Stimulated activated CD4-positive, alpha-beta T cell treated with anti-CD3 and anti-CD28 coated beads, Interleukin-15, amount 100 ng/mL, for 24 hours (primary cell): Measurements from ENCODE around the gene WASF2.
A peak's percentile ranks its signal among the peaks of the same experiment; 100 is the strongest.
"Not testable (repeated sequence)": the region's sequence is repeated elsewhere in the genome, so short reads cannot be mapped to it uniquely, and the experiment has no call there.

Experiments used
- DNase-seq: peaks from one replicate; pipeline ENCODE4 v3.0.0-alpha.2; 2020

WASF2 gene

DNA sequence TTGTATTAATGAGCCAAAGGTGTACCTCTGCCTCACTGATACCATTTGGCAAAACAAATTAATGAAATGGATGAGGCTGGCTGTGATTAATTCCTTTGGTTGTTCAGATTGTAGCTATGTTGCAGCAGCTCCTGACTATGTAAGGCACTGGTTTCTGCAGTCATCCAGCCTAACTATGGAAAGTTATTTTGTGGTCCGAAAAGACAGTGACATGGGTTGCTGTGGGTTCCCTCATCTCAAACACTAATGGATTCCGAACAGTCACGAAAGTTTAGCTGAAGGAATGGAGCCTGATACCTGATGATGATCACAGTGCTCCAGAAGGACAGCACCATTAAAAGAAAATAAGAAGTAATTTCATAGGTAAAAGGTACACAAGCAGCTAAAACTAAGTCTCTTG is 42.6 kb downstream of the WASF2 start:
- no peak for DNase-seq

DNA sequence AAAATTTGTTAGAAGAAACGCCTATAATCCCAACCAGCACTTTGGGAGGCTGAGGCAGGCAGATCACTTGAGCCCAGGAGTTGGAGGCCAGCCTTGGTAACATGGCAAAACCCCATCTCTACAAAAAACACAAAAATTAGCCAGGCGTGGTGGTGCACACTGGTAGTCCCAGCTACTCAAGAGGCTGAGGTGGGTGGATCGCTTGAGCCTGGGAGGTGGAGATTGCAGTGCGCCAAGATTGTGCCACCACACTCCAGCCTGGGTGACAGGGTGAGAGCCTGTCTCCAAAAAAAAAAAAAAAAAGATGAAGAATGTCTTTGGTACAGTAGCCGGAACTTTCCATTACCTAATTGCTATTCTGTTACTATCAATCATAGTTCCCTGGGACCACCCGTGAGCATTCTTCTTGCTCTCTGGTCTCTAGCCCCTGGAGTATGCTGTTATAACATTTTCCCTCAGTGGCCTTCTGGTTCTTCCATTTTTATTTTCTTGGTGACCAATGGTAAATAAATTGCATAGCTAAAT is 43.4 kb downstream of the WASF2 start:
- no peak for DNase-seq

DNA sequence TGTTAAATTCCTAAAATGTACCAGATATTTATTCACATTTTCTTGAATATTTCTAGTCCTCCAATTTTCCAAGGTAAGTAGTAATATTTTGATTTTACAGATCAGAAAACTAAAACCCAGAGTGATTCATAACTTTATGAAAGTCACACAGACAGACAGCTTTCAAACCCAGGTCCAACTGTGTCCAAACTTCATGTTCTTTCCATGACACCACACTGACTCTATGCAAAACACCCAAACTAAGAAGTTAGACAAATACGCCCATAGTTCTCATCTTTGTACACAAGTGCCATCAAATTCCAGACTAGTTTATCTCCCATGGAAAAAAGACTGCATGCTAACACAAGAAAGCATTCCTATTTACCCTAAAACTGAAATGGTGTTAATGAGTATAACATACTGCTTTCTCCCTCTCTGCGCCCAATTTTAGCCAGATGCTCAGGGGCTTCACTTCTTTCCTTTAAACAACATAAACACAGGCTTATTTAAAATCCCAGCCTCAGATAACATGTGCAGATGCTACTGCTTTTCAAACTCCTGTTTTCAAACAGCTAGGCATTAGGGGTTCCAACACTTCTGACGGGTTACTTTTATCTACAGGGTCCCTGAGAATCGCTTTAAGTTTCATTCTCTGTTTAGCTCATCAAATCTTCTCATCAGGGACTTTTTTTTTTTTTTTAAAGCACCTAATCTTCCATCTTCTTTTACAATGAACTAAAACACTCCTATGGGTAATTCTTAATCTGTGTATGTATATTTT is 44.6 kb downstream of the WASF2 start:
- DNase-seq, result peak; percentile 31

DNA sequence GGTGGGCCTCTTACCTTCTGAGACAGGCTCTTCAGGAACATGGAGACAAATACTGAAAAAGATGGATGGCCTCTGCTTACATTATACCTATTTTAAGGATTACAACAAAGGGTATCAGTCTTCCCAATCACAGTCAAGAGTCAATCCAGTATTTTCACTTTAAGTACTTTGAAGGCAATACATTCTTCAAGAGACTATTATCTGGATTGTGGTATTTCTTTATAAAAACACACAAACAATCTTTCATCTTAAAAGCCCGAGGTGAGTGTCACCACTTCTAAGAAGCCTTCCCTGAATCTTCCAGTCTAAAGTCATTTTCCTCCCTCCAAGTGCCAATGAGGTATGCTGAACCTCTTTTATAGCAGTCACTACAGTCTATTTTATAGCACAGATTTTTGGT is 45.3 kb downstream of the WASF2 start:
- no peak for DNase-seq

- no peak for DNase-seq
Measured at GRCh38 chr1:27439150-27439549, 50.8 kb downstream of the WASF2 start.

GRCh38 chr1:27438621-27439061 is 51.3 kb downstream of the WASF2 start:
- DNase-seq, result no peak

DNA sequence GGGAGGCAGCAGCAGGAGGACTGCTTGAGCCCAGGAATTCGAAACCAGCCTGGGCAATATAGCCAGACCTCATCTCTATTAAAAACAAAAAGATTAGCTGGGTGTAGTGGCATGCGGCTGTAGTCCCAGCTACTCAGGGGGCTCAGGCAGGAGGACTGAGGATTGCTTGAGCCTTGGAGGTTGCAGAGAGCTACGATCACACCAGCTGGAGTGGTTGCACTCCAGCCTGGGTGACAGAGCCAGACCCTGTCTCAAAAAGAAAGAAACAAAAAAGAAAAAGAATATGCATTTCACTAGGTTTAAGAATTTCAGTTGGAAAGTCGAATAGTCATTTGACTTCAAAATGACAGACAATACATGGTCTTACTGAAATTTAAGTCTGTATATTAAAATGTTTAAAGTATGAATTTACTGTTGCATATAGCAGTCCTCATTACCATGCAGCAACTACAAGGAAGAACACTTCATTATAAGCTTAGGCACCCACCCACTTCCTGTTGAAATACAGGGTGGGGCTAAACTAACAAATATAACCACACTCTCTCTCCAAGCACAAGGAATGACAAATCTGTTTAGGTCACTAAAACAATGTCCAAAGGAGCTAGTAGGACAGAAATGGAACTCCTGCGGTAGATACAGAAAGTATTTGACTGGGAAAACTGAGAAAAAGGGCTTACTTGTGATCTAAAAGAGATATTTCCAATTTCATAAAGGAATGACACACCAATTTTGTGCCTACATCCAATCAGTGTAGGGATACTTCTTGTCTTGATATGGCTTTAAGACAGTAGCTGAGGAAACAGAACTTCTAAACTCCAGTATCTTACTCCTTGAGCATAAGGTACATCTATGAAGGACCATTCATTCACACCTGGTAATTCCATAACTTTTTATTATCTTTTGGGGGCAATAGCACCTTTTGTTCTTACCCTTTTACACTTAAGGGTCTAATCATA is 53.5 kb downstream of the WASF2 start:
- no peak for DNase-seq

DNA sequence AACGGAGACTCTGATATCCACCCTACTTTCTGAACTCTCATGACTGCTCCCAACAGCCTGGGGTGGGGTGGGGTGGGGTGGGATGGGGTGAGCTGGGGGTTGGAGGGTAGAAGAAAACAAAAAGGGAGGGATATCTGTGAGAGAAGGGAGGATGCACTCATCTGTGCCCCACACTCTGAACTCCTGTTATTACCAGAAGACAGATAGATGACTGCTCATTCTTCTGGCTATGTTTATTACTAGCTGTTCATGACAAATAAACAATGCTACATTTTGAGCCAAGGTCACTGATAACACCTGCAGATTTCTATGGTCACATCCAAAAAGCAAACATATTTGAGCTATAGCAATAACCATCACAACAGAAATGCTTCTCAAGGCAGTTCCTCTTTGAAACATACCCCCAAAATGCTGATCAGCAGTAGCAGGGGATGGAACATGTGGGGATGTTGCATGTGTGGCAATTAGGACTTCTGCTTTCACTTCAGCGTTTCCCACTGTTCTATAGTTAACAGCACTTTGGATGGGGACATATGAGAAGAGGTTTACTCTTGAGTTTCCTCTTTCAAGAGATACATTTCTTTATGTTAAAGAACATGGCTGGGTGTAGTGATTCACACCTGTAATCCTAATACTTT is 54.3 kb downstream of the WASF2 start:
- DNase-seq, result no peak

DNA sequence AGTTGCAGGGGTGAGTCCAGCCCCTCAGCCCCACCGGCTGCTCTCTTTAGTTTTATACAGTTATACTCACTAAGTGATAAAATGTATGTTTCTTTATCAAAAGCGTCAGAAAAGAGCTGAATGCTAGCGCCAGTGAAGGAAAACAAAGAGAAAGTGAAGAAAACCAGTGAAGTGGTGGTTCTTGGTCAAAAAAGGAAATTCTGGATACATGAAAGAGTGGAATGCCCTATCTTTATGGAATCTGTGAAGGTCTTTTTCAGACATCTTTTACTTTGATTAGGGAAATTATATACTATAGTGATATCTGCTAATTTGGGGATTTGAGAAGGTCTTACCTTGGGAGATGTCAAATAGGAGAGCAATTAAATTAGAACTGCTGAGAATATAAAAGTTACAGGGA is 56.3 kb downstream of the WASF2 start:
- no peak for DNase-seq

DNA sequence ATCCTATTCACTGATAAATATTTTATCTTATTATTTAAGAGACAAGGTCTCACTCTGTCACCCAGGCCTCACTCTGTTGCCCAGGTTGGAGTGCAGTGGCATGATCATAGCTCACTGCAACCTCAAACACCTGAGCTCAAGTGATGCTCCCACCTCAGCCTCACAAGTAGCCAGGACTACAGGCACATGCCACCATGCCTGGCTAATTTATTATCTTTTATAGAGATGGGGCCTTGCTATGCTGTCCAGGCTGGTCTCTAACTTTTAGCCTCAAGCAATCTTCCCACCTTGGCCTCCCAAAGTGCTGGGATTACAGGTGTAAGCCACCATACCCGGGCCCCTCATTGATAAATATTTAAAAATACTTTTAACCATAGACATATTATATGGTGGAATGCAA is 57.2 kb downstream of the WASF2 start:
- not testable (repeated sequence) for DNase-seq

- no peak for DNase-seq
Measured at GRCh38 chr1:27431601-27431940, 58.4 kb downstream of the WASF2 start.

DNA sequence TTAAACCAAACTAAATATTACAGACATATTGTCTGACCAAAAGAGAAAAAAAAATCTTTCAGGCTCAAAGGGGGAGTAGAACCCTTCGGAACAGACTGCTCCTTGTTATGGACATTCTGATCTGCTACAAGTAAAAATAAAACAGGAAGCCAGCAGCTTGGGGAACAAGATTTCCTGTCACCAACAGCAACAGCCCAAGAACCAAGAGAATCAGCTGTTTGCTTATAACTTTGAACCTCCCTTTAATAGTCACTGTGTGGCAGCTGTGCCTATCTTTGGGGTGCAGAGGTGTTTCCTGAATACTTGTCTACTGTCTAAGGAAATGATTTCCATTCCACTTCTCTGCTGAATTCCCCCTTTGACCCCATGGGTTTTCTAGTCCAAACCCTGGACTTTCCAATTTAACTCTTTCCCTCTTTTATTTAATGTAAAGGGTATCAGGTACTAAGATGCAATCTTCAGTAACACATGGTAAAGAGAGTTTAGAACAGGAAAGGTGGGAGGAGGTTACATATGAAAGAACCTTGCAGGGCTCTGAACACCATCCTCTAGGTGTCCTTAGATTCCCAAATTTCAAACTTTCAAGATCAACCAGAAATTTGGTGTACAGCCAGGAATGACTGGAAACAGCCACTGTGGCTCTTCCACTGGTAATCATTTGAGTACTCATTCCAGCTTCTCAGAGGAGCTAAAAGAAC is 58.9 kb downstream of the WASF2 start:
- DNase-seq, result no peak

DNA sequence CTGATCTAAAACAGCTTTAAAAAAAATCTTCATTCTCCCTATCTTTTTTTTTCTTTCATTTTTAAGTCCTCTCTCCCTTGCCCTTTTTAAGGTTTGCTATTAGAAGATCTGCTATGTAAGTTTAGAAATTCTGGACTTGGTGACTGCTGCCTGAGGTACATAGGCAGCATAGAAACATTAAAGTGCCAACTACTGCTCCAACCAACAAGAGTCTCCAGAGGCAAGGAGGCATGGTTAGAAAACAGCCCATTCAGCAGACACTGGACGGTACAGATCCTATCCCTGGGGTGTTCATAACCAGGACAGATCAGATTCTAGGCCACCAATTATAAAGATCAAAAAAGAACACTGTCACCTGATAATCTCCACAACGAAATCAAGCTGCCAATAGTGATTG is 60.9 kb downstream of the WASF2 start:
- no peak for DNase-seq

DNA sequence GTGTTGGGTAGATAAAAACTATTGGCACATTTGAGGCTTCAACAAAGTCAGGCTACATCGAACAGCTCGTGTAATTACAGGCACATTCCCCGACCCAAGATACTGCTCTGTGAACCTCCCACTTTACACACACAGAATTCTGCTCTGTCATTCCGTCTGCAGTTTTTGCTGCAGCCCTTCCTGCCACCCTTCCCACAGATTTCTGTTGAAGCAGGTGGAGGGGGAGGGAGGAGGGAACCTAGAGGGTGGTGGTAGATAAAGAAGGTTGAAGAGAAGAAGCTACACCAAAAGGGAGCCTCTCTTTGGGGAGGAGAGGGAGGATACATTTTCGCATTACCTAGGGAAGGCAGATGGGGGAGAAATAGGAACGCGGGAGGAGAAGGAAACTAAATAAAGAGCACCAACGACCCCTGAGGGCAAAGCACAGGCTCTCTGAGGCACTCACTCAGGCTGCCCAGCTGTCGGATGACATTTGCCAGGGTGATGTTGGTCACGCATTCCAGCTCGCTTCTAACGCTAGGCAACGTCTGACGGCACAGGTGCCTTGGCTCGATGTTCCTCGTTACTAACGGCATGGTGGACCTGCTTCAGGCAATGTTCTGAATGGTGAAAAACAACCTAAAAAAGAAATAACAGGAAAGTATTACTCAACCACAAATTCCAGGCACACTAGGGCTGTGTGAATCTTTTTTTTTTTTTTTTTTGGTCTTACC is 61.5 kb downstream of the WASF2 start:
- peak; percentile 49 for DNase-seq

DNA sequence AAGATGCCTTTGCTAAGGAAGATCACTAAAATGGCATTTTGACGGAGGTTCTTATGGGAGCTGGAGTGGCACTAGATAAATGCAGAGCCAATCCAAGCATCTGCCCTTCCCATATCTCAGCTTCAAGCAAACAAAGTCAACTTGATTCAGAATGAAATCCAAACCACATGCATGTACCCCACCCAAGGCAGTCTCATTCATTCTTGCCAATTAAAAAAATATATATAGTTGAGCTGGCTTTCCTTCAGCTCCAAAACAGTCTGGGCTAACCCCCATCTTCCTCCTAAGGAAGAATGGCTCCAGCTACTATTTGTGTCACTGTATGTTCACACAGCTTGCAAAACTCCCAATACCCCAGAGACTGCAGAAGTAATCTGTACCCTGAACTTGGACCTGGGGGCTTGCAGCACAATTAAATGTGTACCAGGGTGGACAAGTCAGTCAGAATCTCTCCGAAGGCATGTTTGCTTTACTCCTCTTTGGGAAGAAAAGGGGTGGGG is 62.1 kb downstream of the WASF2 start:
- no peak for DNase-seq

GRCh38 chr1:27427329-27427728 is 62.6 kb downstream of the WASF2 start:
- no peak for DNase-seq

DNA sequence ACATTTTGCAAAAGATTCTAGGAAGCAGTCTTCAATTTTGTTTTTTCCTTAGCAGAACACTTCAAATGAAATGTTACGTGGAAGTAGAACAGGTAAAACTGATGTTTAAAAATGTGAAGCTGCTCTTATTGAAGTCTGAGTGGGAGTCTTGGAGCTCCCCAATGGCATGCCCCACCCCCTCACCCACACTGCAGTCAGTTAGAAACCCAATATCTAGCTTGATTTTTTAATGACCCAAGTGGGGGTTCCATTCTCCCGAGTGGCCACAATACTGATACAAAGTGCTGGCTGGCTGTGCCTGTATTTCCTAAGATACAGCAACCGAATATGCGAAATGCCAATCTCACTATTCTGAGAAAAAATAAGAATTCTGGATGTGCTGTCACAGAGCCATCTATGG is 66.3 kb downstream of the WASF2 start:
- DNase-seq, result no peak

DNA sequence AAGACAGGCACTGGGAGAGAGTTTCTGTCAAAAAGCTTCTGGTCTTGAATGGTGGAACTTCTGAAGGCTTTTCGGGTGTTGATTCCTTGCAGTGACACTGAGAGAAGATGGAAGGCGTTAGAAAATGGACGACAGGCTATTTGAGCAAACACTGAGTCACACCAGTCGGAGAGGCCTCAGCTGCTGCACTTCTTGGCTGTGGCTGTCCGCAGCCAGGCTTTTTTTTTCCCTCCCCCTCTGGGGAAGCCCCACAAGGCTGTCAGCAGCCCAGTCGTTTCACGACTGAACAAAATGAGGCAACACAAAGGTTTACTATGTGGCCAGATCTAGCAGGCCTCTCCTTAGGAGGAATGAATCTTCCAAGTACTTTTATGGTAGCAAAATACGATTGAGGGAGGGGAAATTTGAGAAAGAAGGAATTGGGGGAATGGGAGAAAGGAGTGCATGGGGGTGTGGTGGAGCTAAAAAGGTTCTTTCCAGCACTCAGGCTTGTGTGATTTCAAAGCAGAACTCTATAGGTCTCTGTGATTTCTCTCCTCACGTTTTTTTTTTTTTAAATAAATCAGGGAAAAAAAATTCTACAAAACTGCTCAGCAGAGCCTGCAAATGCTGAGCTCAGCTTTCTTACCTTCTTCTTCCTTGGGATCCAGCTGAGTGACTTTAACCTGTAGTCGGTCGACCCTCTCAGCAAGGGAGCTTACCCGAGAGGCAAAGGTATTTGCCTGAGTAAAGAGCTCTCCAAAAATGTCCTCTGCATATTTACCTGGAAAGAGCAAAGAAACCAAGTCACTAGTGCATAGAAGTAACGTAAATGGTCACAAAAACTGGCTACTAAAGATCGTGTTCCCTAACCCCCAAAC is 71.4 kb downstream of the WASF2 start:
- DNase-seq, result peak; percentile 78

DNA sequence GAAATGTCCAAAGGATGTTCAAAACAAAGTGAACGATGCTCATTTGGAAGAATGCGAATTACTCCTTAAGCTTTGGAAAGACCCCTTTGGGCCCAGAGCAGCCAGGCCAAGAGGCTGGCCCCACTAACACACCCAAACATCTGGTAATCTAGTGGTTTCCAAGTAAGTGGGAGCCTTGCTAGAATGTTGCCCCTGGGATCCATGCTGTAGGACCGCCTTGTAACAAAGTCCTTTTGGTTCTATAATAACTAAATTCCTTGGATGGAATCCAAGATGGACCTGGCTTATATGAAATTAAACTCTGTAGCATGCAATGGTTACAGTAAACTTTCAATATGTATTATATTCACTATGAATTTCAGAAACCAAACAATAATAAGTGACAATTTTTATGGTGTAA is 72.3 kb downstream of the WASF2 start:
- no peak for DNase-seq

DNA sequence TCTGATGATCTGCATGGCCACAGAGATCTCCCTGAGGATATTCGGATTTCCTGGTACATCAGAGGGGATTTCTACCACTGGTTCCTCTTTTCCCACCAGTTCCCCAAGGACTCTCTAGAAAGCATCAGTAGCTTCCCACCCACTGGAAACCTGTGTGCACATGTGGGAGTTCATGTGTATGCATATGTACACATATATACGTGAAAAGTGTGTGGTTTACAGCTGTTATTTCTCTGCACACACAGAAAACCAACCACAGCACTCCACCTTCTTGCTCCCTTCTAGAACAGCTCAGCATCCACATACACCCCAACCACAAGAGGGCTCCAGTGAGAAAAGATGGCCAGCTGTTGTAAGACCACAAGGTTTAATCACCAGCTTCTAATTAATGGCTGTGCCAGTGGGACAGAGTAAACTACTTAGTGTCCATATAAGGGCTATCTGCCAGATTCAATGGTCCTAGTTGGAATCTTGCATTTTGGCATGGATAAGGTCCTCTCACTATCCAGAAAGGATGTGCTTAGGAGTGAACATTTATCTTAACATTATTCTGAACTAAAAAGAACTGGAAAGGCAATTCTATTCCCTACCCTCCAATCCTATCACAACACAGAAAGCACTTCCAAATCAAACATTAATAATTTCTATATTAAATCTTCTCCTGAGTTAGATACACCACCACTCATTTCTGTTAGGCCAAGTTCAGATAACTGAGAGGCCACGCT is 73.4 kb downstream of the WASF2 start:
- DNase-seq, result peak; percentile 67
